Cardiac fibroblast (primary cell): ENCODE measurements around the gene EXOC3L1.

Experiments
- DNase-seq, 2 donors: peaks; one replicate each; pipeline versions ENCODE4 v3.0.0 to v3.0.0-alpha.2; 2010; ENCODE audit warnings: low read depth in 2 of 2
- H3K4me3 ChIP-seq, 2 donors: replicated peaks in 1 of 2; 1 replicate in 1 of 2; 2 replicates in 1 of 2; pipeline ENCODE4 v1.5.1; 2011; ENCODE audit warnings: low read depth in 2 of 2, low read length in 2 of 2, mild to moderate bottlenecking in 2 of 2, moderate library complexity in 1 of 2
- TF ChIP-seq, protein P1 (sequence below): IDR thresholded peaks from one replicate; pipeline ENCODE4 v1.5.1; 2011; ENCODE audit warnings: low read depth, mild to moderate bottlenecking, low read length, inconsistent platforms

EXOC3L1 gene

DNA sequence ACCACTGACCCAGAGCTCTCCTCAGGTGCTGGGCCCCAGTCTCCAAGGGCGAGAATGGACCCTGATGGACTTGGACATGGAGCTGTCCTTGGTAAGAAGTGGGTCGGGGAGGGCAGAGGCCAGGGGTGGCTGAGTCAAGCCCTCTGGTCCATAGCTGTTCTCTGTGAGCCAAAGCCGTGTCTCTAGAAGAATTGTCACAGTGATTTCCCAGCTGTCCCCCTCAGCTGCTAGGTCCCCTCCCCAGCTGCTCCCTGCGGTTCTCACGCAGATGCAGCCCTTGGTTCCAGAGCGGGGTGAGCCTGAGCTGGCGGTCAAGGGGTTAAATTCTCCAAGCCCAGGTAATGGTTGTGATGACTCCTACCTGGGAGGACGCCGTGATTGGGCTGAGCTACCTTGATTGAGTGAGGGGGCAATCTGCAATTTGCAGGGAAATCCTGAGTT is 20.9 kb downstream of the EXOC3L1 start:
- H3K4me3 ChIP-seq: no peak overlapping the region
- TF ChIP-seq, protein P1, sequence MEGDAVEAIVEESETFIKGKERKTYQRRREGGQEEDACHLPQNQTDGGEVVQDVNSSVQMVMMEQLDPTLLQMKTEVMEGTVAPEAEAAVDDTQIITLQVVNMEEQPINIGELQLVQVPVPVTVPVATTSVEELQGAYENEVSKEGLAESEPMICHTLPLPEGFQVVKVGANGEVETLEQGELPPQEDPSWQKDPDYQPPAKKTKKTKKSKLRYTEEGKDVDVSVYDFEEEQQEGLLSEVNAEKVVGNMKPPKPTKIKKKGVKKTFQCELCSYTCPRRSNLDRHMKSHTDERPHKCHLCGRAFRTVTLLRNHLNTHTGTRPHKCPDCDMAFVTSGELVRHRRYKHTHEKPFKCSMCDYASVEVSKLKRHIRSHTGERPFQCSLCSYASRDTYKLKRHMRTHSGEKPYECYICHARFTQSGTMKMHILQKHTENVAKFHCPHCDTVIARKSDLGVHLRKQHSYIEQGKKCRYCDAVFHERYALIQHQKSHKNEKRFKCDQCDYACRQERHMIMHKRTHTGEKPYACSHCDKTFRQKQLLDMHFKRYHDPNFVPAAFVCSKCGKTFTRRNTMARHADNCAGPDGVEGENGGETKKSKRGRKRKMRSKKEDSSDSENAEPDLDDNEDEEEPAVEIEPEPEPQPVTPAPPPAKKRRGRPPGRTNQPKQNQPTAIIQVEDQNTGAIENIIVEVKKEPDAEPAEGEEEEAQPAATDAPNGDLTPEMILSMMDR: no peak
- no peak for DNase-seq

GRCh38 chr16:67167588-67167987 is 22.3 kb downstream of the EXOC3L1 start:
- H3K4me3 ChIP-seq: no peak overlapping the region
- TF ChIP-seq, protein P1: no peak
- DNase-seq: no peak

DNA sequence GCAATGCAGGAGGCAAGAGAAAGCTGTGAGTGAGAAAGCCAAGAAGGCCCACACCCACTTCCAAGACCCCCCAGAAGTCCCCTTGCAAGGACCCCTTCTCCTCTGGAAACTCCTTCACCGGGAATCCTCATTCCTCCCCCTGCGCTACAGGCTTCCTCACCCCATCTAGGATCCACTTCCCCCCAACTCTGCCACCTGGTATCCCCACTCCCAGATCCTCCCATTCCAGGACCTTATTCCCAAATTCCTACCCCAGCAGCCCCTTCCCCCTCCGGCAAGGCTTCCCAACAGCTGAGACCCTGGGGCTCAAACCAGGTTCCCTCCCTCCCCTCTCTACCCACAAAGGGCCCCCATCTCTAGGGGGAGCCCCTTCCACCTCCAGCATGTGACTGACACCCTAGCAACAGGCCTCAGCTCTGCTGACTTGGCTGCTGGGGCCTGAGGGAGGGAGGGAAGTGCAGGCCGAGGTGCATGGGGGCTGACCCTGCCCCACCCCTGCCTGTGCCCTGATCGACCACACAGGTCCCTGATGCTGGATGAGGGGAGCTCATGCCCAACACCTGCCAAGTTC is 23.3 kb downstream of the EXOC3L1 start:
- no peak overlapping the region for H3K4me3 ChIP-seq
- no peak for DNase-seq
- TF ChIP-seq, protein P1: no peak

DNA sequence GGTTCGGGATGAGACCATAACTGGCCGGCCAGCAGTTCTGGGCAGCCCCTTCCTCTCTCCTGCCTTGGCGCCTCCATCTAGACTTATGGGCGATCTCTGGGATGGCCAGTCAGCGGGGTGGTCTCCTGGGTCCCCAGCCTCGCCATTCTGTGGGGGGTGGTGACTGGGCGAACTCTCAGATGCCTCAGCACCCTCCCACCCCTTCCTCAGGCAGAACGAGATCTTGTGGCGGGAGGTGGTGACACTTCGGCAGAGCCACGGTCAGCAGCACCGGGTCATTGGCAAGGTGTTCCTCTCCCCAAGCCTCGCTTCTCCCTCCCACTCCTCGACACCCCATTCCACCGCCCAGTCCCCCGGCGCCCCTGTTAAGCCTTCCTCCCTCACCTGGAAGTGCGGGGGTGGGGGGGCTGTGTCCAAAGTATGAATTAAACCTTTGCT is 23.8 kb downstream of the EXOC3L1 start:
- no peak for DNase-seq
- no peak overlapping the region for H3K4me3 ChIP-seq
- TF ChIP-seq, protein P1: no peak

DNA sequence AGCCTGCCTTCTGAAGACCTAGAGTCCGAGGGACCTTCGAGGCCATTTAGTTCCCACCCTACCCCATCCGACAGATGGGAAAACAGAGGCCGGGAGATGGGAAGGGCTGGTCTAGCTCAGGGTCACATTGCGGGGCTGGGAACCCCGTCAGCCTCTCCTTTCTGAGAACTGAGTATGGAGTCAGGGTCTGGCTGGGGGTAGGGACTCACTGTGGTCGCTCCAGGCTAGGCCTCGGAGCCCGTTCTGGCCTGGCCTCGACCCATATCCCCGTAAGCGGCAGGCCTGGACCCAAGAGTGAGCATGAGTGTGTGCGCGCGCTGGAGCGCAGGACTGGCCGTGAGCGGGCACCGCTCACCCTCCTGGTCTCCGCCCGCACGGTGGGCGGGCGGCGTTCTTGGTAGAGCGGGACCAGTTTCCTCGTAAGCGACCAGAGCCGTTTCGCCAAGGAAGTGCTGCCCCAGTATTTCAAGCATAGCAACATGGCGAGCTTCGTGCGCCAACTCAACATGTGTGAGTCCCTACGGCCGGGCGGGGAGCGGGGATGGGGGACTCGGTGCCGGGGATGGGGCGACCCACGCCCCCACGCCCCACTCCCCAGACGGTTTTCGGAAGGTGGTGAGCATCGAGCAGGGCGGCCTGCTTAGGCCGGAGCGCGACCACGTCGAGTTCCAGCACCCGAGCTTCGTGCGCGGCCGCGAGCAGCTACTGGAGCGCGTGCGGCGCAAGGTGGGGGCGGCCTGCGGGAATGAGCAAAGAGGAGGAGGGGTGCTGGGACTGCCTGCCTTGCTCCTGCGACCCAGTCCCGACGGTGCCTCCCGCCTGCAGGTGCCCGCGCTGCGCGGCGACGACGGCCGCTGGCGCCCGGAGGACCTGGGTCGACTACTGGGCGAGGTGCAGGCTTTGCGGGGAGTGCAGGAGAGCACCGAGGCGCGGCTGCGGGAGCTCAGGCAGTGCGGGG is 24.5 kb downstream of the EXOC3L1 start:
- H3K4me3 ChIP-seq: no peak overlapping the region
- DNase-seq: no peak
- TF ChIP-seq, protein P1: no peak

- peak within 1 kb of the TSS; percentile 5 to 28 for H3K4me3 ChIP-seq
- peak; percentile 18 to 54 for DNase-seq
- TF ChIP-seq, protein P1: no peak
Measured at GRCh38 chr16:67164599-67165061, 25.3 kb downstream of the EXOC3L1 start, which contains the start of gene HSF4. Gene HSF4 (plus strand): TSS chr16:67164745. CDS start chr16:67164812, 67 bp downstream.
